ENCODE data around the gene ATP5IF1.
A peak's percentile ranks its signal among the peaks of the same experiment; 100 is the strongest.

ATP5IF1 gene

DNA sequence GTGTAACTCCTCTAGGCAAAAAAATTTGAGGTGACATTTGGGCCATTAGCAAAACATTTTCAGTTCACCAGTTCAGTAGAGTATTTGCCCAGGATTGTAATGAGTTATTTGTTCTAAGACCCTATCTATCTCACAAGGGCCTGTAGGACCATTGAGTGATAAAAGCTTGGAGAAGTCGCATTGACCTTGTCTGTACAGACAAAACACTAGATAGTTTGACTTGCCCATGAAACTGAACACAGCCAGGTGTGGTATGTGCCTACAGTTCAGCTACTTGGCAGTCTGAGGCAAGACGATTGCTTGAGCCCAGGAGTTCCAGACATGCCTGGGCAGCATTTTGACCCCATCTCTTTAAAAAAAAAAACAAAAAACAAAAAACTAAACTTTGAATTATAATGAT lies 3.1 kb downstream of the ATP5IF1 start:
- no peak for DNase-seq

DNA sequence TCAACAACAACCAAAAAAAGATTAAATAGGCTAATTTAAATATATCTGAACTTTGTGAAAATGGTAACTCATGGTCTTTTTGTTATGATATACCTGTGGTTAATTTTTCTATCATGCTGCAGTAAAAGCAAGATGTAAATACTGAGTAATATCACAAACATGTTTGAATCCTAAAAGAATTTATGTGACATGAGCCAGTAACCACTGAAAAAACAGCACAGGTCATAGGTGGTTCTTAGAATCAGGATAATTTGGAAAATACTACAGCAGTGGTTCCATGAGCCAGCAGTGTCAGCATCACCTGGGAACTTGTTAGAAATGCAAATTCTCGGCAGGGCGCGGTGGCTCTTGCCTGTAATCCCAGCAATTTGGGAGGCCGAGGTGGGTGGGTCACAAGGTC lies 4.1 kb downstream of the ATP5IF1 start:
- no peak for DNase-seq

DNA sequence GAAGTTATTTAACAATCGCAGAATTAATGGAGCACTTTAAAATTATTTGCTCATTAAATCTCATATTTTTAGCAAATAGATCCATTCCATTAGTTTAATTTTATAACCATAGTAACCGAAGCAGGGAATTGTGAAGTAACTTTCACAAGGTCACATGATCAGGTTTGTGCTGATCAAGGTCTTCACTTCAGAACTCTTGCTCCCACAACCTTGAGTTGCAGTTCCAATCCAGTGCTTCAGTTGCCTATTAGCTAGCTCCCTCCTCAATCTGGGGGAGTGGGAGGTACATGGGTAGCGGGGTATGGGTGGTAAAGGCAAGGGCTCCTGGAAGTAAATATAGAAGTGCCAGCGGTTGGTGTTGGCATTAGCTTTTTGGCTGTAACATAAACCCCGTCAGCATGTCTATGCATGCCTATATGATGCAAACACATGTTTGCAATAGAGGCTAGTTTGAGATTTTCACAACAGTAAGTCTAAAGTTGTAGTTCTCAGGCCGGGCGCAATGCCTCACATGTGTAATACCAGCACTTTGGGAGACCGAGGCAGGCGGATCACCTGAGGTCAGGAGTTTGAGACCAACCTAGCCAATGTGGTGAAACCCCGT lies 5.8 kb downstream of the ATP5IF1 start:
- DNase-seq, result no peak

DNA sequence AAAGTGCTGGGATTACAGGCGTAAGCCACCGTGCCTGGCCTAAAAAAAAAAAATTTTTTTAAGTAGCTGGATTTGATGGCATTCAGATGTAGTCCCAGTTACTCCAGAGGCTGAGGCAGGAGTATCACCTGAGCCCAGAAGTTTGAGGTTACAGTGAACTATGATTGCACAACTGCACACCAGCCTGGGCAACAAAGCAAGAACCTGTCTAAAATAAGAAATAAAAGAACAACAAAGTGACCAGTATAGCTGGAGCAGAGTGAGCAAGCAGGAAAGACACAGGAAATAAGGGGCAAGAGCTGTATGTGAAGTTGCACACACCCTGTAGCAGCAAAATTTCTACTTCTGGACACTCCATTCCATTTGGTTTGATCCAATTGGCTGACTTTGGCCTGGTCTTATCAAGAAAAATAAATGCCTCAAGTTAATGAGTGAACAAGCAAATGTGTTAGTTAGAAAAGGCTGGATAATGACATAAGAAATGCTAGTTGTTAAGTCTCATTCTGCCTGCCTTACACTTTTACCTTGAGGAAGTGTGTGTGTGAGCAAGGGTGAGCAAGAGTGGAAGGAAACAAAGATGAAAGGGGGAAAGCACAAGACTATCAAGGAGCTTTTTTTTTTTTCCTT lies 7.9 kb downstream of the ATP5IF1 start:
- DNase-seq, result no peak

DNA sequence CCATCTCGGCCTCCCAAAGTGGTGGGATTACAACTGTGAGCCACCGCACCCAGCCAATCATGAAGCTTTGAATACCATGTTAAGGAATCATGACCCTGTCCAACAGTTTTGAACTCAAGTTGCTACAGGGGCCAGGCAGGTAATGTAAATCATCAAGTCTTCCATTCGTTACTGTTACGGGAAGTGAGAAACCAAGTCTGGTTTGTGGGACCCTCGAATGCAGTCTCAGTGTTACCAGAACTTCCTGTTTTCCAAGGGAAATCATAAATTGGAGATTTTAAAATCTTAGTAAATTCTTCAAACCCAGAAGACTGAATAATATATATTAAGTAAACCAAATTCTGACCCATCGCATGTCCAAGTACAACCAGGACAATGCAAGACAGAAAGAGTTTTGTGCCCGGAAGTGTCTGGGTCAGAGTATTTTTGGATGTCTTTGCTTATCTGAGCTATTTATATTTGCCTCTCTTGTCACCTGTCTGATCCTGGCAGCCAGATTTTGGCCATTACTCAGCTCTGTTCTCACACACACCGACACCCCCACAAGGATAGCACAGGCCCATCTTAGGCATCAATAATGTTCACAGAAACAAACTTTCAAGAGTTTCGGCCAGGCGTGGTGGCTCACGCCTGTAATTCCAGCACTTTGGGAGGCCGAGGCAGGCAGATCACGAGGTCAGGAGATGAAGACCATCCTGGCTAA lies 8.8 kb downstream of the ATP5IF1 start:
- DNase-seq, result no peak

DNA sequence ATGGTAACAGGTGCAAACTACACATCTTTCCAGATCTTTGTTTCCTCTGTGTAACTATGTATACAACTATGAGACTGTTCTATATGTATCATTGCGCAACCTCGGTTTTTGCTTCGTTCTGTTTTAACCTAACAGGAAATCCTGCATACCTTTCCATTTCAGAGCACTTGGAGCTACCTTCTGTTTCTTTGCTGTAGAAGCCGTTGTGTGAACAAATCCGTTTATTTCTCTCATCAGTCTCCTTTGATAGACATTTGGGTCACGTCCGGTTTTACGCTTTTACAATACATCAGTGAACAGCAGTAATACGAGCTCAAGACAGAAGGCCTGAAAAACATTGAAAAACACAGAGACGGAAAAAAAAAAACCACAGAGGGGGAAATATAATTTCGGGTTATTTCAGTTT lies 10.5 kb downstream of the ATP5IF1 start:
- no peak for DNase-seq

DNA sequence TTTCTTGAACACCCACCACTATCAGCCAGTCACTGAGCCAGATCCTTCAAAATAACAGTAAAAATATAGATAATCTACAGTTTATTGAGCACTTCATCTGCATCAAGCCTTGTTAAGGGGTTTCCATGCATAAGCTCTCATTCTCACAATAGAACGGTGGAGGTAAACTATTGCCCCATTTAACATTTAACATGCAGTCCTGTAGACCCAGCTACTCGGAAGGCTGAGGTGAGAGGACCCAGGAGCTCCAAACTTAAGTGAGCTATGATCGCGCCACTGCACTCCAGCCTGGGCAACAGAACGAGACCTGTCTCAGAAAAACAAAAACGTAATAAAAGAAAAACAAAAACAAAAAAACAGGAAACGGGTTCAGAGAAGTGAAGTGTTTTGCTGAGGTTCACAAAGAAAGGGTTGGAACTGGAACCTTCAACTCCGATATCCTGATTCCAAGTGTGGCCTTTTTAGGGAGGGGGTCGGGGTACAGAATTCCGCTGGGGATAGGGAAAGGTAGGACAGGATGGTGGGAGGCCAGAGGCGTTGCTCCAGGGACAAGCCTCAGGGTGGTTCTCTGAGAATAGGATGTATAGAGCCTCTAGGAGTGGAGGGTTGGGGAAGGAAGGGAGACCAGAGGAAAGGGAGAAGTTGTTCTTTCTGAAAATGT lies 11.8 kb downstream of the ATP5IF1 start:
- DNase-seq, result no peak

DNA sequence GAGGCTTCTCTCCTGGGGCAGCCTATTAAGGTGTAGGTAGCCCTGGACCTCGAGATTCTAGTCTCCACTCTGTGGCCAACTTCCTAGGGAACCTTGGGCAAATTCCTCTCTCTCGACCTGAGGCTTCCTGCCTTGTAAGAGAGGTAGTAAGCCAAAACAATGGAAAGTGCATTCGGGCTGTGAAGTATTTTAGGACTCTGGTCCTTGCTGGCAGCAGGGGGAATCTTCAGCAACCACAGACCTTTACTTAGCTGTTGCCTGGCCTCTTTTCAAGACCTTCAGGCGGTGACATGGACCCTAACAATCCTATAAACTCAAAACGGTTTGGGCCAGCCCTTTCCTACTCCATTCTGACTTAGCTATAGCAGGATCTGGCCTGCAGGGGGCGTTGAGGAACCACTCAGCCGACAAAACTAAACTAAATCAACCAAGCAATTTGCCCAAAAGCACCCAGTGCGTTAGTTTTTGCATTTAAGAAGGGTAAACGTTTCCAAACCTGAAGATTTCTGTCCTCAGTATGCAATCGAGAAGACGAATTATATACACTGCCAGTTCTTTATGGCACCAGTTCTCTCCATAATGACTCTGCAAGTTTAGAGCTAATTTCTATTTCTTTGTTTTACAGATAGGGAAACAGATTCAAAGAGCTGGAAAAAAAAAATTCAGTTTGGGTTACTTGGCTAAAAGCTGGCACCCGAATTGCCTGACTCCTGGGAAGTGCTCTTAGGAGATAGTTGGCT lies 12.5 kb downstream of the ATP5IF1 start:
- DNase-seq, result peak; percentile 86

DNA sequence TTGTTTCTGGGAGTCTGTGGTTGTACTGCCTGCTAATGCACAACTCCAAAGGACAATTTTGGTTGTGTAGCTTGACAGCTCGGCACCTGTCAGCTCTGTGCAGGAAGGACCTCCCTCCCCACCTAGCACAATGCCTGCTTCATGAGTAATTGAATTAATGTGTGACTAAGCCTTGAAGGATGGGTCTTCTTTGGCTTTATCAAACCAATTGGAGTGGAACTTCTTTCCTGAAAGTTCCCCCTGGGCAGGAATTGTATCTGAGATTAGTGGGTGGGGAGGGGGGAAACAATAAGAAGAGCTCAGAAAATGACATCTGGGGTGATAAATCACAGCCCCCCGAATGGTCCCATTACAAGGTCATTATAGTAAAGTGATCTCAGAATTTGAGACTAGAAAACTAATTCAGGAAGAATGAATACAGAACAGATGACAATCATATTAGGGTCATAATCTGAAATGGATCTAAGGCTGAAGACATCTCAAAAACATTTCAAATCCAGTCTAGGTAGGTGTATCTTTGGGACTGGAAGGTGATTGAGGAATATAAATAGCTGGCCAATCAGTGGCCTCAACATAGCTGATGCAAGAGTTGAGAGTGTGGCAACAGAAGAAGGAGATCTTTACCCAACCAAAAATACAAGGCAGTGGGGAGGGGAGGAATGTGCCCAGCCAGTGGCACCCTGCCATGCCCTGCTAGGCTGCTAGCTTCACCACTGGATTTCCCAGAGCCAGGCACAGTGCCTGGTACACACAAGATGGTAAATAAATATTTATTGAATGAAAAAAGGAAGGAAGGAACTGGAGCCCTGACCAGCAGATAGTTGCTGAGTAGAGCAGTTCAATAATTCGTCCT lies 13.3 kb downstream of the ATP5IF1 start:
- peak; percentile 44 for DNase-seq

DNA sequence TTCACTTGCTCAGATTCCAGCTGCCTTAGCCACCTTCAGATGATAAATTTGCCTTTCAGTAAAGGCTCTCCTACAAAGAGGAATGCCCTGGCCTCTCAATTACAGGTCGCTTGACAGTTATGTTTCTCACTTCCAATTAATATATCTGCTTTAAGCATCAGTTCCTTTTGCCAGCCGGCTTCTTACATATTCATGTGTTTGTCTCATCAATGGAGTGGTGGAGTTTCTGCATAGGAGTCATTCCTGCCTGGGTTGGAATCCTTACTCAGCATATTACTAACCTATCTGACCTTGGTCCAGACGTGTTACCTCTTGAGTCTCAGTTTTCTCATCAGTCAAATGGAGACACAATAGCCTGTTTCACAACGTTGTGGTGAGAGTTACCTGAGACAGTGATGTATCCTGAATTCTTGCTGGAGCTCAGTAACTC lies 14.0 kb downstream of the ATP5IF1 start:
- no peak for DNase-seq

DNA sequence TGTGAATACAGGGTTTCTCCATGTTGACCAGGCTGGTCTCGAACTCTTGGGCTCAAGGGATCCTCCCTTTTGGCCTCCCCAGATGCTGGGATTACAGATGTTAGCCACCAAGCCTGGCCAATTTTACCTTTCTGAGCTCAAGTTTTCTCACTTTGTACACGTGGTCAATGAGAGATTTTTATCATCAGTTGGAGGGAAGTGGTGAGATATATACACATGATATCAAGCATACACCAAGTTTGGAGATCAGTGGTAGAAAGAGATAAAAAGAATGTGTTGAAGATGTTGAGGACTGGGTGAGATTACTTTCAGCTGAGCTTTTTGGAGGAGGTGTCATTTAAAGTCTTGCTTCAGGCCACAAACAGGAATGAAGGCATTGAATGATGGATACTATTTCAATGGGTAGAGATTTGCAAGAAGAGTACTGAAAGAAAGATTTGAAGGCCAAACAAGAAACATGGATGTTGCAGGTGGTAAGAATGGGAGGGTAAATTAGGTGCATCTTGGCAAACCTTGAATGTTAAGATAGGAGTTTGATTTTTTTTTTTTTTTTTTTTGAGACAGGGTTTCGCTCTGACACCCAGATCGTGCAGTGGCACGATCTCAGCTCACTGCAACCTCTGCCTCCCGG lies 20.4 kb downstream of the ATP5IF1 start:
- no peak for DNase-seq

DNA sequence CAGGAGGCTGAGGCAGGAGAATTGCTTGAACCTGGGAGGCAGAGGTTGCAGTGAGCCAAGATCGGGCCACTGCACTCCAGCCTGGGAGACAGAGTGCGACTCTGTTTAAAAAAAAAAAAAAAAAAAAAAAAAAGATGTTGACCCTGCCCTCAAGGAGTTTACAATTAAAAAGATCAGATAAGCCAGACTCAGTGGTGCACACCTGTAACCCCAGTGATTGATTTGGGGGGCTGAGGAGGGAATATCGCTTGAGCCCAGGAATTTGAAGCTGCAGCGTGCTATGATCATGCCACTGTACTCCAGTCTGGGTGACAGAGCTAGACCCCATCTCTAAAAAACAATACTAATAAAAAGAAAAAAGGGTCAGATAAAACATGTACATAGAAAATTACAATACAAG lies 21.8 kb downstream of the ATP5IF1 start:
- no peak for DNase-seq

DNA sequence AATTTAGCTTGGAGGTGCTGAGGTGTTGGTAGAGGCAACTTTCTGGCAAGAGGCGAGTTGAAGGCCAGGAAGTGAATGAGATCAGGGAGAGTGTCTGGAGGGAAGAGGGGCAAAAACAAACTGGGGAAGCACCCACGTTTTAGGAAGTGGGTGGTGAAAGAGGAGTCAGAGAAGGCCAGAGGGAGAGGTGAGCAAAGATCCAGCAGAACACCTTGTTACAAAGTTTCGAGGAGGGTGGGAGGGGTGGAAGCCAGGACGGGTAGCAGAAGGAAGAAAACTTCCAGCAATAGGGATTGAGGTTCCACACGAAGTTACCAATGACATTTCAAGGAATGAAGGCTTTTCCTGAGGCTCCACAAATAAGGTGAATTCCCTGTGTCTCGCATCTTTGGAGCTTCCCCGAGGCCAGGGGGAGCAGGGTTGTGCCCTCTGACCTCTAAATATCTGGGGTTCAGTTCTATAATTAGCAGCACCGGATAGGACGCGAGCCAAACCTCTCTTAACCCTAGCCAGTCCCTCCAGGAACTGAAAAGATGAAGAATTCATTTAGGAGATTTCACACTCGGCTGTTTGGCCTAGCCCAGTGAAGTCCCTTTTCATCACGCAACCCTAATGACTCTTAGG lies 22.8 kb downstream of the ATP5IF1 start:
- DNase-seq, result no peak

DNA sequence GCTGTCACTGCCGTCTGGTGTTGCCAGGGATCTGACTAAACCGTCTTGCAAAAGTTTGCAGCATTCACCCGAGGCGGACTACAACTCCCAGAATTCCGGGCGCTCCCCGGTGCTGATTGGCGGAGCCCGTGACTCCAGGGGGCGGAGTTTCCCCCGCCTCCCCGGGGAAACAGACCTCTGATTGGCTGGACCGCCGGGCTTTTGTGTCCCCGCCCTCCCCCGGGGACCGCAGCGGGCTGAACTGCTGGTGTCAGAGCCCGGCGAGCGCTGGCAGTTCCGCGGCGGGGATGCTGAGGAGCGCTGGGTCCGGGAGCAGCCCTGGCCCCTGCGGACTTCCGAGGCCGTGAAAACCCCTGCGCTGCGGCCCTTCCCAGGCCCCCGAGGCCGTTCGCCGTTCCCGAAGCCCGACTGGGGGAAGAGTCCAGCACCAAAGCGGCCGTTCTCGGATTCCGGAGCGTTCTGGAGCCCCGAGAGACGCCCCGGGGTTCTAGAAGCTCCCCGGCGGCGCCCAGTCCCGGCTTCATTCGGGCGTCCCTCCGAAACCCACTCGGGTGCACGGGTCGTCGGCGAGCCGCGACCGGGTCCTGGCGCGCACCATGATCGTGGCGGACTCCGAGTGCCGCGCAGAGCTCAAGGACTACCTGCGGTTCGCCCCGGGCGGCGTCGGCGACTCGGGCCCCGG lies 23.5 kb downstream of the ATP5IF1 start, which contains the start of gene SESN2:
TSS of gene SESN2 (plus strand) at position 267 of the 682 bp plus-strand sequence. CDS start at position 597, 330 bp downstream.
- DNase-seq, result peak; percentile 99

DNA sequence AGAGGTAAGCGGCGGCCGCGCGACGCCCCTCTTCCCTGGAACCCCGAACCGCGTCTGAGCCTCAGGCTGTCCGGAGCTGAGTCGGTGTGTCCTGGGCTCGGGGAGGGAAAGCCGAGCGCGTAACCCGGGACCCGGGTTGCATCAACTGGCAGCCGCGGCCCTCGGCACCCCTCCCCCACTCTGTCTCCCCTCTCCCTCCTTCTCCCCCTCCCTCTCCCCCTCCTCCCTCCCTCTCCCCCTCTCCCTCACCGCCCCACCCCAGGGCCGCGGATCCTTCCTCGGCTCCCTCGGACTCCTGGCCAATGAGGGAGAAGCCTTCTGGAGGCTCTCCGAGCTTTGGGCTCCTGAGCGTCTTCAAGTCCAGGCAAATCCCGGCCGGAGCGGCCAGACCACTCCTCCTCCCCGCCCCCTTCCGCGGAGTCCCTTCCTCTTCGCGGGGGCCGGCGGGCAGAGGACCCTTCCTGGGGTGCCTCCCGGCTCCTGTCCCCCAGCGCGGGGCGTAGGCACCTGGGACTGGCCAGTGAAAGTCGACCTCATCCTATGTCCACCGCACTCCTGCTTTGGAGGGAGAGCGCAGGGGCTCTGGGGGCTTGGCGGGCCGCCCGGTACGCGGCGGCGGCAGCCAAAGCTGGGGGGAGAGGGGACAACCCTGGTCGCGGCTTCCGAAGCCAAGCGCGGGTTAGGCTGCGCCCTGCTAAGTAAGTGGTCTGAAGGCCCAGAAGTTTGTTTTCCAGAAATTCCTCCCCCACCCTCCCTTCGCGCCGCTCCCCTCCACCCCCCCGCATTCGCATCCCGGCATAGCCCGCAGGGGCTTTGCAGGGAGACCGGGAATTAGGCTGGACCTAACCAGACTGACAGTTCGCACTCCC lies 24.2 kb downstream of the ATP5IF1 start:
- peak; percentile 91 for DNase-seq

DNA sequence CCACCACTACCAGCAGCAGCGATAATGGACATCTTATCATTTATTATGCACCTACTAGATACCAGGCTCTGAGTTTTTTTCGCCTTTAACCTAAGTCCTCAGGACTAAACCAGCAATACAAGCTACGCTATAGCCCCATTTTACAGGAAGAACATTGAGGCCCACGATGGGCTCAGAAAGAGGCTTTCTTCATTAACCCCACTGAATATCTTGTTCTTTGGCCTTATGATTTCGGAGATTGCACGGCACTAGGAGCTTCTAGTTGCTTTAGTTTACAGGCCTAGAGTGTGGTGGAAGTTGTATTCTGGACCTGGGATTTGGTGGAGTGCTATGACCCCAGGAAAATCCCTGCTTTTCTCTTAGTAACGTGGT lies 24.9 kb downstream of the ATP5IF1 start:
- no peak for DNase-seq

DNA sequence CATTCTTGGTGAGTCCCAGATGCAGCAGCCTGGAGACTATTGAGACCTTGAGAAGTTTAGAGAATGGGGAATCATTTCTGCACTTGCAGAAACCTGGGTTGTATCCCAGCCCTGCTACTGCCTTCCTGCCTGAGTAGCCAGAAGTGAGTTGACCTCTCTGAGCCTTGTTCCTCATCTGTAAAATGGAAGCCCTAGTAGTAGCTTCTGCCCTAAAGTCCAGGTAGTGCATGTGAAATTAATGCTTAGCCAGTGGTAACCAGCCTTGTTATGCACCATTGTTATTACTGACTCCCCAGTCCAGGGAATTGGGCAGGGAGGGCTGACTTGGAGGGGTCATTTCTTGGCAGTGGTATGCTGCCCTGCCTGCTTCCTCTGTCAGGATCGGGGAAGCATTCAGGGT lies 29.0 kb downstream of the ATP5IF1 start:
- no peak for DNase-seq

DNA sequence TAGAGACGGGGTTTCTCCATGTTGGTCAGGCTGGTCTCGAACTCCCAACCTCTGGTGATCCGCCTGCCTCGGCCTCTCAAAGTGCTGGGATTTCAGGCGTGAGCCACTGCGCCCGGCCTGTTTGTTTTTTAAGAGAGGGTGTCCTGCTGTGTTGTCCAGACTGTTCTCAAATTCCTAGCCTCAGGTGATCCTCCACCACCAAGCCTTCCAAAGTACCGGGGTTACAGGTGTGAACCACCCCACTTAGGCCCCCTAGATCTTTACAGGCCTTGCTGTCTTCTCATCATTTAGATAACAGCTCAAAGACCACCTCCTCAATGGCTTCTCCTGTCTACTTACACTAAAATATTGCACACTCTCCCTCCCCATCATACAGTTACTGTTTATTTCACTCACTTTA lies 29.7 kb downstream of the ATP5IF1 start:
- DNase-seq, result no peak

DNA sequence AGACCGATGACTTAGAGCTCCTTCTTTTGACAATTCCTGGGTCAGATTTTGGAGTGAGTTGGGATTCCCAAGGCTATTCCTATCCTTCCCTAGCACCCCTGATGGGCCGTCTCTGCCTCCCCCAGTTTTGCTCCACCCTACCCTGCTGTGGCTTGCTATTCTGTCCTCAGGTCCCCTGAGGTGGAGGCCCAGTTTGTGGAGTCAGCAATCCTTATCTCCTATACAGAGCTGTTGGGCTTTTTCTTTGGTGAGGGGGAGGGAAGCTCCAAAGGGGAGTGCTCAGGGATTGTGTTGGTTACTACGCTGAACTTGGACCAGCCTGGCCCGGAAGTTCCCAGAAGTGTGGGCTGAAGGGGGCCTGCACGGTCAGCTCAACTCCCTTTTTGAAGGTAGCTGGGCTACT lies 31.0 kb downstream of the ATP5IF1 start:
- no peak for DNase-seq

Measured in femur (tissue), 1 donor.